B cell (primary cell): ENCODE measurements around the gene DCAKD.

Source experiments
- EZH2 ChIP-seq: IDR thresholded peaks from 2 replicates; pipeline ENCODE4 v1.6.1; 2012; ENCODE audit warnings: borderline replicate concordance, low read depth, mild to moderate bottlenecking, moderate library complexity, low read length; ENCODE audit not compliant: insufficient read depth, poor library complexity, severe bottlenecking
- TF ChIP-seq, protein P1 (sequence below): fragments of 200-600 bp; IDR thresholded peaks from one replicate; pipeline ENCODE4 v1.8.0; 2022; ENCODE audit warnings: antibody characterized with exemption, mild to moderate bottlenecking

DNA sequence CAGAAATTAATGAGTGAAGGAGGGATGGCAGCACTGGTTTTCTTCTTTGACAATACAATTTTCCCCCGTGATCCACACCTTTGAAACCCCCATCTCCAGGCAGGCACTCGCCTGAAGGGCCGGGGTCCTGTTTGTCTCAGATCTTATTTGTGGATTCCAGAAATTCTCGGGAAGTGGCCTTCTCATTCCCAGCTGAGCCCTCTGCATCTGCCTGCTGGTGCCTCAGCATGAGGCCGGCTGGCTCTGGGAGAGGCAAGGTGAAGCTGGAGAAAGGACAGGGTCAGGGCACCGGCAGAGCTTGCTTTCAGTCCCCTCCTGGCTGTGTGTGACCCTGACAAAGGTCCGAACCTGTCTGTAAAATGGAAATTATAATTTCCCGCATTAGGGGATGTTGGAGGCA lies 47.6 kb downstream of the DCAKD start:
- TF ChIP-seq, protein P1, sequence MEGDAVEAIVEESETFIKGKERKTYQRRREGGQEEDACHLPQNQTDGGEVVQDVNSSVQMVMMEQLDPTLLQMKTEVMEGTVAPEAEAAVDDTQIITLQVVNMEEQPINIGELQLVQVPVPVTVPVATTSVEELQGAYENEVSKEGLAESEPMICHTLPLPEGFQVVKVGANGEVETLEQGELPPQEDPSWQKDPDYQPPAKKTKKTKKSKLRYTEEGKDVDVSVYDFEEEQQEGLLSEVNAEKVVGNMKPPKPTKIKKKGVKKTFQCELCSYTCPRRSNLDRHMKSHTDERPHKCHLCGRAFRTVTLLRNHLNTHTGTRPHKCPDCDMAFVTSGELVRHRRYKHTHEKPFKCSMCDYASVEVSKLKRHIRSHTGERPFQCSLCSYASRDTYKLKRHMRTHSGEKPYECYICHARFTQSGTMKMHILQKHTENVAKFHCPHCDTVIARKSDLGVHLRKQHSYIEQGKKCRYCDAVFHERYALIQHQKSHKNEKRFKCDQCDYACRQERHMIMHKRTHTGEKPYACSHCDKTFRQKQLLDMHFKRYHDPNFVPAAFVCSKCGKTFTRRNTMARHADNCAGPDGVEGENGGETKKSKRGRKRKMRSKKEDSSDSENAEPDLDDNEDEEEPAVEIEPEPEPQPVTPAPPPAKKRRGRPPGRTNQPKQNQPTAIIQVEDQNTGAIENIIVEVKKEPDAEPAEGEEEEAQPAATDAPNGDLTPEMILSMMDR = no peak
- no peak for TF ChIP-seq EZH2
